ENCODE results near the gene KRT37.

KRT37 gene

GRCh38 chr17:41457676-41458075, 33.3 kb upstream of the KRT37 start:
- POLR2A ChIA-PET = no interaction called here
- DNase-seq (ENCODE audit: extremely low spot score) = no peak
- no peak for TF ChIP-seq LEF1 (IDR thresholded peaks at IDR 0.05; ENCODE audit: borderline replicate concordance)

DNA sequence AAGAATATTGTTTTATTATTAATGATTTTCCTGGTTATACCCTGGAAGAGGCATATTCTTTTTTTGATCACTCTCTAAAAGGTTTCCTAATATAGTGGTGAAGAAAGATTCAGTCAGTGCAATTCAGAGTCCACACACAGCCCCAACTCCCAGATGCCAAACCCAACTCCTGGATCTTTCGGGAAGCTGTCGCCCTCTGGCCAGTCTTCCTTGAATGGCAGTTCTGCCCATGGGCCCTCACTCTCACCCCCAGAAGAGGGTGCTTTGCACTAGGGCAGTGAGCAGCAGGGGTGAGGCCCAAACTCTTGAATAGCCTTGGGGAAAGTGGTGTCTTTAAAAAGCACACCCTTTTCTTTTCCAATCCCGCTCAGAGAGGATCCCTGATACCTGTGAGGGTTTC, 31.8 kb upstream of the KRT37 start:
- DNase-seq (ENCODE audit: extremely low spot score) = no peak
- CTCF ChIA-PET = no interaction called here
- TF ChIP-seq LEF1 (IDR thresholded peaks at IDR 0.05; ENCODE audit: borderline replicate concordance) (no peak), TARDBP (IDR thresholded peaks at IDR 0.05) (no peak)
- POLR2A ChIA-PET = no interaction called here

More at GRCh38 chr17:41457676-41458075, 33.3 kb upstream of the KRT37 start:
- CTCF ChIA-PET = interaction anchor here (1.1 kb wide), 1 partner anchor 92 kb away, joined by 3 read pairs; no protein-coding TSS in a partner anchor

DNA sequence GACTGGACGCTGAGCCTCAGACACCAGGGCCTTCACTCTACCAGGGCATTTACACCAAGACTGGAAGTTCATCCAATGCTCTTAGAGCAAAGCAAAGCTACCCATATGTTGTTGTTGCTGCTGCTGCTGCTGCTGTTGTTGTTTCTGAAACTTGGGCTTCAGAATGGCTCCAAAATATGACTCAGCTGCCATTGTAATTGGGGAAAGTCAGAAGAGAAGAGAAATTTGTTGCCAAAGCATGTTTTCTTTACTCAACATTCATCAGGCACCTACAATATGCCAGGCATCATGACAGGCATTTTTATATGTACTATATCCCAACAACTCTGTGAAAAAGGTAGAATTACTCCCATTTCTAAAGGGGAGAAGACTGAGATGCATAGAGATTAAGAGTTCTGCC, 30.9 kb upstream of the KRT37 start:
- ChIA-PET CTCF (no interaction called here), POLR2A (no interaction called here)
- DNase-seq (ENCODE audit: extremely low spot score) = no peak
- TF ChIP-seq CTBP1 (IDR thresholded peaks at IDR 0.05; ENCODE audit: borderline replicate concordance) (no peak), NFRKB (IDR thresholded peaks at IDR 0.05) (no peak), LEF1 (IDR thresholded peaks at IDR 0.05; ENCODE audit: borderline replicate concordance) (no peak), SP1 (IDR thresholded peaks at IDR 0.05) (no peak), FOXK2 (IDR thresholded peaks at IDR 0.05) (no peak), ARNT (IDR thresholded peaks at IDR 0.05) (no peak), FOXM1 (IDR thresholded peaks at IDR 0.05; ENCODE audit: borderline replicate concordance) (no peak), TARDBP (IDR thresholded peaks at IDR 0.05) (no peak), HDGF (IDR thresholded peaks at IDR 0.05; ENCODE audit: borderline replicate concordance) (no peak), ELF4 (IDR thresholded peaks at IDR 0.05) (no peak), SUZ12 (IDR thresholded peaks at IDR 0.05) (no peak), PKNOX1 (IDR thresholded peaks at IDR 0.05) (no peak)

GRCh38 chr17:41453066-41453465, 28.7 kb upstream of the KRT37 start:
- DNase-seq (ENCODE audit: extremely low spot score) = no peak
- TF ChIP-seq ARNT (IDR thresholded peaks at IDR 0.05) (no peak), TARDBP (IDR thresholded peaks at IDR 0.05) (no peak), HDGF (IDR thresholded peaks at IDR 0.05; ENCODE audit: borderline replicate concordance) (no peak), PKNOX1 (IDR thresholded peaks at IDR 0.05) (no peak), FOXK2 (IDR thresholded peaks at IDR 0.05) (no peak), L3MBTL2 (conservative IDR thresholded peaks at IDR 0.05) (no peak), ZNF384 (IDR thresholded peaks at IDR 0.05) (no peak), SUZ12 (IDR thresholded peaks at IDR 0.05) (no peak)
- CTCF ChIA-PET = no interaction called here
- POLR2A ChIA-PET = no interaction called here

DNA sequence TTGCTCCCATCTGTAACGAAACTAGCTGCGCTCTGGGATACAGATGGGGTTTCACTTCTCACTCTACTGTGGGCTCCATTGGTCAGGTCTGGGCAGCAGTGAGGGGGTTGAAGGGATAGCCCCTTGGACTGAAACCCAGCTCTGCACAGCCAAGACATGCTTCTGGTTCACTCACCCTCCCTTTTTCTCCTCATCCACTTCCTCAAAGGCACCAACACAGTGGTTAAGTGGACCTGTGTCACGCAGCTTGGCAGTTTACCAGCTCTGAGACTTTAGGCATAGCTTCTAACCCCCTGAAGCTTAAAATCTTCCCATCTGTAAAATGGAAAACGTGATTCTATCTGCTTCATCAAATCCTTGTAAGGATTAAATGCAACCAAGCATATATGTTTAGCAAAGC, 27.9 kb upstream of the KRT37 start:
- ChIA-PET CTCF (no interaction called here), POLR2A (no interaction called here)
- TF ChIP-seq ARNT (IDR thresholded peaks at IDR 0.05) (no peak), ZNF384 (IDR thresholded peaks at IDR 0.05) (no peak)
- no peak for DNase-seq (ENCODE audit: extremely low spot score)

DNA sequence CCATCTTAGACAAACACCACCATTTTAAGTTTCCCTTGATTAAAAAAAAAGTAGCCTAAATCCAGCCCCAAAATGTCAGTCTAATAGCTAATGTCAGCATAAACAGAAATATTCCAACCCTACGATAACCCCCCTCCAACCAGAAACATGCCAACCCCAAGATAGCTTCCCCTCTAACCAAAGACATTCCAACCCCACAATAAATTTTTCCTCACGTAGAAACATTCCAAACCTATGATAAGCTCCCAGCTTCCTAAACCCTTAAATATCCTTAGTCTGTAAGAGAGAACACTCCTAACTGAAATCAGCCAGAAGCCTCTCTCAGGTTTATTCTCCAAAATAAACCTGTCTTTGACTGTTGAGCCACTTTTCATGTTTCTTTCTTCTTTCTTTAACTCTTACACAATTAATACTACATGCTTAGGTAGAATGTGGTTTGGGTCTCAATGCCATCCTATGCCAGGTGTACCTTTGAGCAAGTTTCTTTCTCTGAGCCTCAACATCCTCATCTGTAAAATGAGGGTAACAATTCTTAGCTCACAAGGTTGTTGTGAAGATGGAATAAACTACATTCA, 26.9 kb upstream of the KRT37 start:
- no peak for DNase-seq (ENCODE audit: extremely low spot score)
- TF ChIP-seq FOXA1 (IDR thresholded peaks at IDR 0.05) (no peak), ZNF384 (IDR thresholded peaks at IDR 0.05) (no peak), ELF4 (IDR thresholded peaks at IDR 0.05) (no peak), LEF1 (IDR thresholded peaks at IDR 0.05; ENCODE audit: borderline replicate concordance) (no peak), TARDBP (IDR thresholded peaks at IDR 0.05) (no peak), FOXM1 (IDR thresholded peaks at IDR 0.05; ENCODE audit: borderline replicate concordance) (no peak), NFRKB (IDR thresholded peaks at IDR 0.05) (no peak), L3MBTL2 (conservative IDR thresholded peaks at IDR 0.05) (no peak), HDGF (IDR thresholded peaks at IDR 0.05; ENCODE audit: borderline replicate concordance) (no peak), SUZ12 (IDR thresholded peaks at IDR 0.05) (no peak), ARNT (IDR thresholded peaks at IDR 0.05) (no peak), SP1 (IDR thresholded peaks at IDR 0.05) (no peak), CTBP1 (IDR thresholded peaks at IDR 0.05; ENCODE audit: borderline replicate concordance) (no peak), FOXK2 (IDR thresholded peaks at IDR 0.05) (no peak), BHLHE40 (IDR thresholded peaks at IDR 0.05; ENCODE audit: borderline replicate concordance) (no peak), PKNOX1 (IDR thresholded peaks at IDR 0.05) (no peak)
- POLR2A ChIA-PET = no interaction called here
- CTCF ChIA-PET = interaction anchor here (0.7 kb wide), 1 partner anchor 53 kb away, joined by 3 read pairs; no protein-coding TSS in a partner anchor

GRCh38 chr17:41449008-41449407, 24.6 kb upstream of the KRT37 start:
- ChIA-PET CTCF (no interaction called here), POLR2A (no interaction called here)
- no peak for DNase-seq (ENCODE audit: extremely low spot score)
- no peak for TF ChIP-seq LEF1 (IDR thresholded peaks at IDR 0.05; ENCODE audit: borderline replicate concordance)
- TF ChIP-seq TARDBP (IDR thresholded peaks at IDR 0.05) = no peak
- no peak for TF ChIP-seq HDGF (IDR thresholded peaks at IDR 0.05; ENCODE audit: borderline replicate concordance)
- no peak for TF ChIP-seq CTBP1 (IDR thresholded peaks at IDR 0.05; ENCODE audit: borderline replicate concordance)
- TF ChIP-seq SP1 (IDR thresholded peaks at IDR 0.05) = no peak
- no peak for TF ChIP-seq PKNOX1 (IDR thresholded peaks at IDR 0.05)
- TF ChIP-seq FOXA1 (IDR thresholded peaks at IDR 0.05) = no peak
- no peak for TF ChIP-seq FOXM1 (IDR thresholded peaks at IDR 0.05; ENCODE audit: borderline replicate concordance)
